Measurements from ENCODE around the gene UMODL1. TPM values are rescaled to one million over a fixed set of nuclear protein-coding genes. Genes with fewer than 3 reads are reported as not detected.
A peak's percentile ranks its signal among the peaks of the same experiment; 100 is the strongest.

UMODL1 gene
- total RNA-seq, 2 experiments from 2014 or later = 0.42 to 0.49 TPM

GRCh38 chr21:42183374-42184266 lies 112.5 kb downstream of the UMODL1 start:
- H3K36me3 ChIP-seq (ENCODE audit: insufficient read depth, low read length) = no peaks in the 10 kb centered on the region
- H3K36me3 Mint-ChIP-seq (ENCODE audit: low read depth) = no peaks in the 10 kb centered on the region
- no peak for ATAC-seq (ENCODE audit: poor library complexity)
- no peak for DNase-seq
- intact Hi-C loops (cut with DNase I, micrococcal nuclease) = no loop called here
- TF ChIP-seq, protein P1, sequence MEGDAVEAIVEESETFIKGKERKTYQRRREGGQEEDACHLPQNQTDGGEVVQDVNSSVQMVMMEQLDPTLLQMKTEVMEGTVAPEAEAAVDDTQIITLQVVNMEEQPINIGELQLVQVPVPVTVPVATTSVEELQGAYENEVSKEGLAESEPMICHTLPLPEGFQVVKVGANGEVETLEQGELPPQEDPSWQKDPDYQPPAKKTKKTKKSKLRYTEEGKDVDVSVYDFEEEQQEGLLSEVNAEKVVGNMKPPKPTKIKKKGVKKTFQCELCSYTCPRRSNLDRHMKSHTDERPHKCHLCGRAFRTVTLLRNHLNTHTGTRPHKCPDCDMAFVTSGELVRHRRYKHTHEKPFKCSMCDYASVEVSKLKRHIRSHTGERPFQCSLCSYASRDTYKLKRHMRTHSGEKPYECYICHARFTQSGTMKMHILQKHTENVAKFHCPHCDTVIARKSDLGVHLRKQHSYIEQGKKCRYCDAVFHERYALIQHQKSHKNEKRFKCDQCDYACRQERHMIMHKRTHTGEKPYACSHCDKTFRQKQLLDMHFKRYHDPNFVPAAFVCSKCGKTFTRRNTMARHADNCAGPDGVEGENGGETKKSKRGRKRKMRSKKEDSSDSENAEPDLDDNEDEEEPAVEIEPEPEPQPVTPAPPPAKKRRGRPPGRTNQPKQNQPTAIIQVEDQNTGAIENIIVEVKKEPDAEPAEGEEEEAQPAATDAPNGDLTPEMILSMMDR (IDR thresholded peaks at IDR 0.05) = no peak
- CTCF ChIA-PET = interaction anchor here (1.2 kb wide), 1 partner anchor 51 kb away, joined by 3 read pairs; no protein-coding TSS in a partner anchor
- peaks cover 0 to 7% of the 10 kb centered on the region in 2 experiments for H3K9me3 ChIP-seq (ENCODE audit: control insufficient read depth in 1 of 2, insufficient read depth in 1 of 2, low read length in 2 of 2)
- H3K27ac ChIP-seq (ENCODE audit: low read depth in 1 of 2, low read length in 2 of 2) = no peak overlapping the region
- no peak overlapping the region for H3K4me3 Mint-ChIP-seq
- no peaks in the 10 kb centered on the region for H3K27me3 Mint-ChIP-seq
- no peak overlapping the region for H3K27ac Mint-ChIP-seq
- H3K4me1 Mint-ChIP-seq (ENCODE audit: low read depth) = peaks cover 36% of the 10 kb centered on the region
- H3K27me3 ChIP-seq (ENCODE audit: control insufficient read depth in 1 of 2, insufficient read depth in 2 of 2, low read length in 2 of 2) = no peaks in the 10 kb centered on the region
- H3K4me3 ChIP-seq (ENCODE audit: low read length) = no peak overlapping the region
- POLR2A ChIA-PET = no interaction called here
- peaks cover 51% of the 10 kb centered on the region for H3K4me1 ChIP-seq (ENCODE audit: insufficient read depth, low read length)
- H3K9me3 Mint-ChIP-seq = peaks cover 6% of the 10 kb centered on the region

- ChIA-PET CTCF (interaction anchor here (1.3 to 2.4 kb wide), 3 partner anchors 41 to 72 kb away, joined by 3 to 11 read pairs (median 4); no protein-coding TSS in a partner anchor), POLR2A (interaction anchor here (0.6 to 2.4 kb wide), 3 partner anchors 34 to 52 kb away, joined by 4 to 13 read pairs (median 5); no protein-coding TSS in a partner anchor)
- H3K9me3 ChIP-seq (ENCODE audit: control insufficient read depth in 1 of 2, insufficient read depth in 1 of 2, low read length in 2 of 2) = peaks cover 0 to 7% of the 10 kb centered on the region in 2 experiments
- ATAC-seq (ENCODE audit: poor library complexity) = no peak
- DNase-seq = no peak
- Mint-ChIP-seq H3K9me3 (peaks cover 6% of the 10 kb centered on the region), H3K27me3 (no peaks in the 10 kb centered on the region), H3K27ac (no peak overlapping the region), H3K36me3 (ENCODE audit: low read depth) (no peaks in the 10 kb centered on the region), H3K4me3 (peak overlapping the region; percentile 18), H3K4me1 (ENCODE audit: low read depth) (peaks cover 58% of the 10 kb centered on the region)
- H3K27me3 ChIP-seq (ENCODE audit: control insufficient read depth in 1 of 2, insufficient read depth in 2 of 2, low read length in 2 of 2) = no peaks in the 10 kb centered on the region
- H3K27ac ChIP-seq (ENCODE audit: low read depth in 1 of 2, low read length in 2 of 2) = peak overlapping the region; percentile 83 to 88
- TF ChIP-seq, protein P1 (IDR thresholded peaks at IDR 0.05) = no peak
- intact Hi-C loops (cut with DNase I, micrococcal nuclease) = loop anchor here in 1 of 2 experiments (5.0 kb wide), 1 partner anchor 39 kb away; no protein-coding TSS in a partner anchor
- peaks cover 78% of the 10 kb centered on the region for H3K4me1 ChIP-seq (ENCODE audit: insufficient read depth, low read length)
- no peak overlapping the region for H3K4me3 ChIP-seq (ENCODE audit: low read length)
- no peaks in the 10 kb centered on the region for H3K36me3 ChIP-seq (ENCODE audit: insufficient read depth, low read length)
These were observed 115.5 kb downstream of the UMODL1 start for GRCh38 chr21:42186591-42186990.

- peaks cover 73% of the 10 kb centered on the region for H3K4me1 Mint-ChIP-seq (ENCODE audit: low read depth)
- ChIA-PET POLR2A (interaction anchor here (0.8 to 3.3 kb wide), 8 partner anchors 11 to 215 kb away, joined by 3 to 32 read pairs (median 6); partner anchors contain the start of genes ABCG1 and UBASH3A), CTCF (interaction anchor here (1.0 to 2.4 kb wide), 5 partner anchors 40 to 71 kb away, joined by 3 to 11 read pairs (median 7); no protein-coding TSS in a partner anchor)
- intact Hi-C loops (cut with DNase I, micrococcal nuclease) = loop anchor here (1.0 to 5.0 kb wide), 5 partner anchors 11 to 47 kb away; no protein-coding TSS in a partner anchor
- no peaks in the 10 kb centered on the region for H3K36me3 Mint-ChIP-seq (ENCODE audit: low read depth)
- peak overlapping the region; percentile 83 to 88 for H3K27ac ChIP-seq (ENCODE audit: low read depth in 1 of 2, low read length in 2 of 2)
- H3K9me3 ChIP-seq (ENCODE audit: control insufficient read depth in 1 of 2, insufficient read depth in 1 of 2, low read length in 2 of 2) = peaks cover 0 to 3% of the 10 kb centered on the region in 2 experiments
- TF ChIP-seq, protein P1 (IDR thresholded peaks at IDR 0.05) = no peak
- ATAC-seq (ENCODE audit: poor library complexity) (peak; percentile 90), DNase-seq (peak; percentile 61 to 94 (median 76))
- peaks cover 89% of the 10 kb centered on the region for H3K4me1 ChIP-seq (ENCODE audit: insufficient read depth, low read length)
- H3K27me3 Mint-ChIP-seq = no peaks in the 10 kb centered on the region
- H3K9me3 Mint-ChIP-seq = peaks cover 6% of the 10 kb centered on the region
- H3K27ac Mint-ChIP-seq = no peak overlapping the region
- peak overlapping the region; percentile 21 for H3K4me3 ChIP-seq (ENCODE audit: low read length)
- peak overlapping the region; percentile 74 for H3K4me3 Mint-ChIP-seq
- H3K36me3 ChIP-seq (ENCODE audit: insufficient read depth, low read length) = no peaks in the 10 kb centered on the region
- no peaks in the 10 kb centered on the region for H3K27me3 ChIP-seq (ENCODE audit: control insufficient read depth in 1 of 2, insufficient read depth in 2 of 2, low read length in 2 of 2)
These were observed 117.0 kb downstream of the UMODL1 start for GRCh38 chr21:42187976-42188653.

Measured in CD4-positive, alpha-beta T cell (primary cell).